Stimulated activated CD4-positive, alpha-beta T cell treated with anti-CD3 and anti-CD28 coated beads, Interleukin-4, amount 100 ng/mL, for 4 hours (primary cell): ENCODE results near the gene RBBP6.
A peak's percentile ranks its signal among the peaks of the same experiment; 100 is the strongest.
"Not testable (repeated sequence)": the region's sequence is repeated elsewhere in the genome, so short reads cannot be mapped to it uniquely, and the experiment has no call there.

Experiments
- DNase-seq, 2 experiments: peaks; one replicate each; pipeline ENCODE4 v3.0.0-alpha.2; 2020

RBBP6 gene

GRCh38 chr16:24573141-24573540, 33.8 kb downstream of the RBBP6 start:
- no peak for DNase-seq

DNA sequence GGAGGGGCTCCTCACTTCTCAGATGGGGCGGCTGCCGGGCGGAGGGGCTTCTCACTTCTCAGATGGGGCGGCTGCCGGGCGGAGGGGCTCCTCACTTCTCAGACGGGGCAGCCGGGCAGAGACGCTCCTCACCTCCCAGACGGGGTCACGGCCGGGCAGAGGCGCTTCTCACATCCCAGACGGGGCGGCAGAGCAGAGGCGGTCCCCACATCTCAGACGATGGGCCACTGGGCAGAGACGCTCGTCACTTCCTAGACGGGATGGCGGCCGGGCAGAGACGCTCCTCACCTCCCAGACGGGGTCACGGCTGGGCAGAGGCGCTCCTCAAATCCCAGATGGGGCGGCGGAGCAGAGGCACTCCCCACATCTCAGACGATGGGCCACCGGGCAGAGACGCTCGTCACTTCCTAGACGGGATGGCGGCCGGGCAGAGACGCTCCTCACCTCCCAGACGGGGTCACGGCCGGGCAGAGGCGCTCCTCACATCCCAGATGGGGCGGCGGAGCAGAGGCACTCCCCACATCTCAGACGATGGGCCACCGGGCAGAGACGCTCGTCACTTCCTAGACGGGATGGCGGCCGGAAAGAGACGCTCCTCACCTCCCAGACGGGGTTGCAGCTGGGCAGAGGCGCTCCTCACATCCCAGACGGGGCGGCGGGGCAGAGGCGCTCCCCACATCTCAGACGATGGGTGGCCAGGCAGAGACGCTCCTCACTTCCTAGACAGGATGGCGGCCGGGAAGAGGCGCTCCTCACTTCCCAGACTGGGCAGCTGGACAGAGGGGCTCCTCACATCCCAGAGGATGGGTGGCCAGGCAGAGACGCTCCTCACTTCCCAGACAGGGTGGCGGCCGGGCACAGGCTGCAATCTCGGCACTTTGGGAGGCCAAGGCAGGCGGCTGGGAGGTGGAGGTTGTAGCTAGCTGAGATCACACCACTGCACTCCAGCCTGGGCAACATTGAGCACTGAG, 35.4 kb downstream of the RBBP6 start:
- DNase-seq, result not testable (repeated sequence)

- DNase-seq, result not testable (repeated sequence)
Measured at GRCh38 chr16:24575791-24576190, 36.4 kb downstream of the RBBP6 start.

GRCh38 chr16:24577167-24577566, 37.8 kb downstream of the RBBP6 start:
- no peak for DNase-seq

- DNase-seq, result no peak
Measured at GRCh38 chr16:24580665-24581064, 41.3 kb downstream of the RBBP6 start.

GRCh38 chr16:24583494-24583893, 44.1 kb downstream of the RBBP6 start:
- DNase-seq, result no peak

GRCh38 chr16:24589997-24590396, 50.6 kb downstream of the RBBP6 start:
- no peak for DNase-seq

- no peak for DNase-seq
Measured at GRCh38 chr16:24598777-24599437, 59.5 kb downstream of the RBBP6 start.

DNA sequence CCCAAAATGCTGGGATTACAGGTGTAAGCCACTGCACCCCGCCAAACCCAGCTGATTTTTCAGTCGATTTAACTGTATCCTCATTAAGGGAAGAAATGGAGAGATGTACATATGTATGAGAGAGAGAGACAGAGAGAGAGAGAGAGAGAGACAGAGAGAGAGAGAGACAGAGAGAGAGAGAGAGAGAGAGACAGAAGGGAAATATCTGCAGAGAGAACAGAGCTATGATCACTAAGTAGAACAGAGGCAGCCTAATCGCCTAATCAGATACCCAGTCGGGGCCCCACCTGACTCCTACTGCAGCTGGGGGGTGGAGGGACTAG, 70.0 kb downstream of the RBBP6 start:
- DNase-seq, result no peak

GRCh38 chr16:24609740-24610415, 70.5 kb downstream of the RBBP6 start:
- DNase-seq, result peak in 1 of 2 experiments; percentile 10

DNA sequence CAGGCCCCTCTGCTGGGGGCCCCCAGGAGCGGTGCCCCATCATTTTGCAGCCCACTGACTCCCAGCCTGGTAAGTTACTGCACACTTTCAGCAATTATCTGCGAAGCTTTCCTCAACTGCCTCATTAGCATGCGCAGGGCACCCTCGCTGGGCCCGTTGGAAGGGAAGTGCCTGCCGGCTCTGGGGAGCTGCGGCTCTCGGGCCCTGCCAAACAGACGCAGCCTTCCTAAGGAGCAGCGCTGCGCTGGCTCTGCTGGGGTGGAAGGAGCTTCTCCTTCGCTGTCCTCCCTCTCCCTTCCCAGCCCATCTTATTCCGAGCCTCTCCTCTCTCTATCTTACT, 71.0 kb downstream of the RBBP6 start:
- no peak for DNase-seq

GRCh38 chr16:24611310-24611709, 71.9 kb downstream of the RBBP6 start:
- no peak for DNase-seq

DNA sequence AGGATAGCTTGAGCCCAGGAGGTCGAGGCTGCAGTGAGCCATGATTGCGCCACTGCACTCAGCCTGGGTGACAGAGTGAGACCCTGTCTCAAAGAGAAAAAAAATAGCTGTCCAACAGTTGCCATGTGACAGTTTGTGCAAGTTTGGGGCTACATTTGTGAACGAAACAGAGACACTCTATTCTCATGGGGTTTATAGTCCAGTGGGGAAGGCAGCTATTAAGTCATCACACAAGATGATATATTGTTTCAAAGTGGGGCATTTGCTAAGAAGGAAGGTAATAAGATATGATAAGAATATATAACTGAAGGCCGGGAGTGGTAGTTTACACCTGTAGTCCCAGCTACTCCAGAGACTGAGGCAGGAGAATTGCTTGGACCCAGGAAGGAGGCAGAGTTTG, 73.3 kb downstream of the RBBP6 start:
- DNase-seq, result no peak

DNA sequence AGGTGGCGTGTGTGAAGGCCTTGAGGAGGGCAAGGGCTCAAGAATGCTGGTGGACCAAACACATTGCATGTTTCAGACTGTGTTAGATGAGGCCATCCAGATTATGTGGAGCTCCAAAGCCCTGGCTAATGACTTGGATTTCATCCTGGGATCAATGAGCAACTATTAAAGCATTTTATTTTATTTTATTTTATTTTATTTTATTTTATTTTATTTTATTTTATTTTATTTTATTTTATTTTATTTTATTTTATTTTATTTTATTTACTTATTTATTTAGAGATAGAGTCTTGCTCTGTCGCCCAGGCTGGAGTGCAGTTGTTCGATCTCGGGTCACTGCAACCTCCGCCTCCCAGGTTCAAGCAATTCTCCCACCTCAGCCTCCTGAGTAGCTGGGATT, 73.9 kb downstream of the RBBP6 start:
- not testable (repeated sequence) for DNase-seq

GRCh38 chr16:24617502-24617901, 78.1 kb downstream of the RBBP6 start:
- DNase-seq, result no peak
